ENCODE results near the gene RAB44.
"Not testable (repeated sequence)": the region's sequence is repeated elsewhere in the genome, so short reads cannot be mapped to it uniquely, and the experiment has no call there.

Gene RAB44

DNA sequence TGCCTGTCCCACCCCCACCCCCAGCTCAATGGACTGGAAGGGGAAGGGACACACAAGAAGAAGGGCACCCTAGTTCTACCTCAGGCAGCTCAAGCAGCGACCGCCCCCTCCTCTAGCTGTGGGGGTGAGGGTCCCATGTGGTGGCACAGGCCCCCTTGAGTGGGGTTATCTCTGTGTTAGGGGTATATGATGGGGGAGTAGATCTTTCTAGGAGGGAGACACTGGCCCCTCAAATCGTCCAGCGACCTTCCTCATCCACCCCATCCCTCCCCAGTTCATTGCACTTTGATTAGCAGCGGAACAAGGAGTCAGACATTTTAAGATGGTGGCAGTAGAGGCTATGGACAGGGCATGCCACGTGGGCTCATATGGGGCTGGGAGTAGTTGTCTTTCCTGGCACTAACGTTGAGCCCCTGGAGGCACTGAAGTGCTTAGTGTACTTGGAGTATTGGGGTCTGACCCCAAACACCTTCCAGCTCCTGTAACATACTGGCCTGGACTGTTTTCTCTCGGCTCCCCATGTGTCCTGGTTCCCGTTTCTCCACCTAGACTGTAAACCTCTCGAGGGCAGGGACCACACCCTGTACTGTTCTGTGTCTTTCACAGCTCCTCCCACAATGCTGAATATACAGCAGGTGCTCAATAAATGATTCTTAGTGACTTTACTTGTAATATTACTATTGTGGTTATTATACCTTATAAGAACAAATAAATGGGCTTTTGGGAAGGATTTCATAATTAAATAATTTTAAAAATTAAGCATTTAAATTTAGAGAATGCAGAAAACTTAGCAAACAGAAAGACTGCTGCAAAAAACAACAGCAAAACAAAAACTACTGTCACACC, 10.7 kb upstream of the RAB44 start:
- DNase-seq, result peak in 1 of 2 donors; percentile 10

- no peak for DNase-seq
These were observed 9.4 kb upstream of the RAB44 start for GRCh38 chr6:36688063-36688738.

DNA sequence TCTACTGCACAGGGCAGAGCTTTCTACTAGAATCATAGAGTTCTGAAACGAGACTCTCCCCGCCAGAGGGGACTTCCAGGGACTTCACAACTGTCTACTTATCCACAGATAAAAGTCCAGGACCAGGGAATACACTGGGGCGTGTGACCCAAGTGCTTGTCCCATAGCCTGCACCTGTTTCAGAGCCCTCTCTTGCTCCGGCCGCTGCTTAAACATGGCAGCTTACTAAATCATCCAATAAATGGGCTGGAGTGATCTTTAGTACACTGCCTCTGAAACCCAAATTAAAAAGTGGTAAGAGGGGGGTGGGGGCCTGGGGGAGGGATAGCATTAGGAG, 8.9 kb upstream of the RAB44 start:
- DNase-seq, result no peak

- DNase-seq, result no peak
These were observed 6.6 kb upstream of the RAB44 start for GRCh38 chr6:36691011-36691410.

DNA sequence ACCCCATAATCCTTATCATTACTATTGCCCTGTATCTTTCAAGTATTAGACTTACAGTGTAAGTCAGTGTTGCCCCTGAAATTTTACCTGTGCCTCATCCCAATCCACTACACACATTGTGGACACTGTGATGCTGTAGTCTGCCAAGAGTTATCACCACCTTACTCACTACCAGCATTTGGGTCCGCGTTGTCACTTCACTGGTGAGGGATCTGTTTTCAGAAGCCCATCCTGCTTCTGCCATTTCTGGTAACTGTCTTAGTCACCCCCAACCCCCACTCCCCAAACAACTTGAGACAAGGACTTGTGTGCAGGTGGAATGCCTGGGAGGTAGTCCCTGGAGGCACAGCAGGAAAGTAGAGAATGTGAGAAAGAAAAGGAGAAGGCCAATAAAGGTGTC, 6.0 kb upstream of the RAB44 start:
- DNase-seq, result no peak

- DNase-seq, result peak; percentile 58 to 81
These were observed 5.4 kb upstream of the RAB44 start for GRCh38 chr6:36692220-36692619.

DNA sequence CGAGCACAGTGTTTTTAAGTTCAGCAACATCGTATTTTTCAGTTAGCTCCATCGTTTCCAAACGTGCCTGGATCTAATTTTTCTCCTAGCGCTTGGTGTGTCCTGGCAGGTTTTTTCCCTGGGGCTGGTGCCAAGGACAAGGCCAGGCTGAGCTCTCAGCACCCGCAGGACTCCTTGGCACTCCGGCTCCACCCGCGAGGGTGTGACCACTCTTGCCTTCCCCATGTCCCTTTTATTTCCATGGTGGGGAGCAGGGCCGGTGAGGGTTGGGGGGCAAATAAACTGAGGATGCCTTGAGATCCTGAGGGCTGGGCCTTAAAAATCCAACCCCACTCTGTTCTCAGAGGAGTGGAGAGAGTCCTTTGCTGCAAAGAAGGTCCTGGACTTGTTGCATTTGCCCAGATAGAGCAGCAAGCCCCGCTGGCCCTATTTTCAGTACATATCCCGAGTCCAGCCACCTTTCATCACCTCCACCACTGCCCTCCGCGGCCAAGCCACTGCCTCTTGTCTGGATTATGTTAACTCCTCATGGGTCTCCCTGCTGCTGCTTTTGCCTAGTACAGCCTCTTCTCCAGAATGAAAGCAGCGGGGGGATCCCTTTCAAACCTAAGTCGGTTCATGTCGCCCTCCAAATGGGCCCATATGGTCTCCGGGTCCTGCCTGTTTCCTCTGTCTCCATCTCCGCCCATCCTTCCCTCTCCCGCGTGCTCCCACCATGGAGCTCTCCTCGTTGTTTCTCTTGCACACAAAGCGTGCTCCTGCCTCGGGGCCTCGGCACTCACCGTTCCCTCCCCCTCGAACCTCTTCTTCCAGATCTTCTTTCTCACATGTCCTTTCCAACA, 4.5 kb upstream of the RAB44 start:
- DNase-seq, result no peak

DNA sequence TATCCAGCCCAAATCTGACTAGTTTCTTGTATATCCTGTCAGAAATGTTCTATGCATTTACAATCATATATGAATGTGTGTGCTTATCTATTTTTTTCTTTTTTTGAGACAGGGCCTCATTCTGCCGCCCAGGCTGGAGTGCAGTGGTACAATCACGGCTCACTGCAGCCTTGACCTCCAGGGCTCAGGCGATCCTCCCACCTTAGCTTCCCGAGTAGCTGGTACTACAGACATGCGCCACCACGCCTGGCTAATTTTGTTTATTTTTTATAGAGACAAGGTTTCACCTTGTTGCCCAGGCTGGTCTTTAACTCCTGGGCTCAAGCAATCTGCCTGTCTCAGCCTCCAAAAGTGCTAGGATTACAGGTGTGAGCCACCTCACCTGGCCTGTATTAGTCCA, 3.0 kb upstream of the RAB44 start:
- no peak for DNase-seq

DNA sequence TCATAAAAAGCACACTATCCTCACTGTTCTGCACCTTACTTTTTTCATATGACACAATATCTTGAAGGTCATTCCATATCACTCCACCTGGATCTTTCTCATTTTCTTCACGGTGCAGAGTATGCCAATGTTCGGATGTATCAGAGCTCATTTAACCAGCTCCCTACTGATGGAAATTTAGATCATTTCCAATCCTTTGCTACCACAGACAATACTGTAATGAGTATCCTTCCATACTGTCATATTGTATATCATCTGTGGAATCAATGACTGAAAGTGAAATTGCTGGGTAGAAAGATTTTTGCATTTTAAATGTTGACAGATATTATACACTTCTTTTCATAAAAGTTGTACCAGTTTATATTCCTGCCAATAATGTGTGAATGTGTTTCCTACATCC, 2.2 kb upstream of the RAB44 start:
- no peak for DNase-seq

GRCh38 chr6:36698196-36698595, 570 bp downstream of the RAB44 start:
- no peak for DNase-seq

DNA sequence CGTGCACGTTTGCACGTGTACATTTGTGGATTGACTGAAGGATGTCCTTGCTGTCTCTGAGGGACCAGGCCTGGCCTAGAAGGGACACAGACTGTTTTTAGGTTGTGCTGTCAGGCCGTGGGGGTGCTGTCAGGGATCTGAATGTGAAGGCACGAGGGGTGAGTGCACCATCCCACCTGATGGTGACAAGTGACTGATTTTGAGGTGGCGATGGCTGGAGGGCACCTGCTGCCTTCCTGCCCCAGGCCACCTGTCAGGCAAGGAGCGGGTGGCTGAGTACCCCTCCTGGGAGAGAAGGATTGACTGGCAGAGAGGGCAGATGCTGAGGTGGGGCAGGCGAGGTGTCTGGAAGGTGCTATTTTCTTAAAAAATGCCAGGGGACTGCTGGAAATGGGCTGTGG, 1.2 kb downstream of the RAB44 start:
- DNase-seq, result no peak

DNA sequence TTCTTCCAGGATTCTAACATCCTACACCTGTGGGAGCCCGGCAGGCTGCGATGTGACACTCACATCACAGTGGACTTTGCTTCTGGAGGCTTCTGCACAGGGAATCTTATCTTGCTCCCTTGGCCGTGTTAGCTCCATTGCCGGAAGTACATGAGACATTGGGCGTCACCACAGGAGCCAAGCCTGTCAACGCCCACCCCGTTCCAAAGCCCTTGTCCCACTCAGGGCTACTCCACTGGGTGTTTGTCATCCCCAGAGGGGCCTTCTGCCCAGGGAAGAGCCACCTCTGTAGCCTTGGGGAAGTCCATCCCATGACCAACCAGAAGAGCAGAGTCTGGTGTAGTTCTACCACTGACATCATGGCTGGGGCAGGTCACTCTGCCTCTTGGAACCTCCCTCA, 1.7 kb downstream of the RAB44 start:
- no peak for DNase-seq

DNA sequence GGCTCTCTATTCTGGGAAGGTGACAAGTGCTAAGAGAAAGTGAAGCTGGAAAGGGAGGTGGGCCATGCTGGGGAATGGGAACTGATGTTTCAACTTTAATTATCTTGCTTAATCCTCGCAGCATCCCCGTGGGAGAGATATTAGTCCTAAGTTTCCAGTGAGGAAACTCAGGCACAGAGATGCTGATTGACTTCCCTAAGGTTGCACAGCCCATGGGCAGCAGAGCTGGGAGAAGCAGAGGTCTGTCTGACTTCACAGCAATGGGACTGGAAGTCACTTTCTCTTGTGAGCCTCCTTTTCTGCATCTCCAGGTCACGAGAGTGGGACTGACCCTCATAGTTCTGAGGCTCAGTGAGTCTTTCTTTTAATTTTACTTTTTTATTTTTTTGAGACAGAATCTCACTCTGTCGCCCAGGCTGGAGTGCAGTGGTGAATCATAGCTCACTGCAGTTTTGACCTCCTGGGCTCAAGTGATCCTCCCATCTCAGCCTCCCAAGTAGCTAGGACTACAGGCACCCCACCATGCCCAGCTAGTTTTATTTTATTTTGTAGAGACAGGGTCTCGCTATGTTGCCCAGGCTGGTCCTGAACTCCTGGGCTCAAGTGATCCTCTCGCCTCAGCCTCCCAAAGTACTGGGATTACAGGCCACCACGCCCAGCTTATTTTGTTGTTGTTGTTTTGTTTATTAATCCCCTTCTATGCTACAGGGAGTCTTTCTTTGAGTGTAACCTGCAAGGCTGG, 2.6 kb downstream of the RAB44 start:
- DNase-seq, result no peak

- DNase-seq, result no peak
These were observed 3.2 kb downstream of the RAB44 start for GRCh38 chr6:36700831-36701230.

DNA sequence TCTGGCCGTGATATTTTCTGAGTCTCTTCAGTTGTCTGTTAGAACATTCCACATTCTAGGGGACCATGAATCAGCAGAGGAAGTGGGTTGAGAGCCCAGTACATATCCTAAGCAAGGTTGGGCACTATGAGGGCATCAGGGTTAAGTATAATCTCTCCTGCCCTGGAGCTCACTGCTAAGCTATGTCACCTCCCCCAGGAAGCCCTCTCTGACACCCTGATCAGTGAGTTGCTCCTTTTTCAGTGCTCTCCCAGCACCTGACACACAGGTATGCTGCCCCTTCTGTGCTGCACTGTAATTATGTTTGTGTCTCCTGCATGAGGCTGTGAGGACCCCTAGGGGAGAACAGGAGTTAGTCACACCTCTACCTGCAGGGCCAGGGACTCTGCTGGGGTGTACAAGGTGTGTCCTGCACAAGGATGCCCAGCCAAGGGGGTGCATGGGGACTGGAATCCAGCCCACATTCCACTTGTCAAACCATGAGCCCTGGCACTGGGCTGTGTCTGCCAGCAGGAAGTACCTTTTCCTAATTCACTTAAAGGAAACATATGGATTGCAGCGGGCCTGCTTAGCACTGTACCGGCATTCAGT, 3.9 kb downstream of the RAB44 start:
- peak in 1 of 2 donors; percentile 29 for DNase-seq

GRCh38 chr6:36702656-36703055, 5.0 kb downstream of the RAB44 start:
- DNase-seq, result no peak

- DNase-seq, result no peak
These were observed 5.5 kb downstream of the RAB44 start for GRCh38 chr6:36703081-36703606.

DNA sequence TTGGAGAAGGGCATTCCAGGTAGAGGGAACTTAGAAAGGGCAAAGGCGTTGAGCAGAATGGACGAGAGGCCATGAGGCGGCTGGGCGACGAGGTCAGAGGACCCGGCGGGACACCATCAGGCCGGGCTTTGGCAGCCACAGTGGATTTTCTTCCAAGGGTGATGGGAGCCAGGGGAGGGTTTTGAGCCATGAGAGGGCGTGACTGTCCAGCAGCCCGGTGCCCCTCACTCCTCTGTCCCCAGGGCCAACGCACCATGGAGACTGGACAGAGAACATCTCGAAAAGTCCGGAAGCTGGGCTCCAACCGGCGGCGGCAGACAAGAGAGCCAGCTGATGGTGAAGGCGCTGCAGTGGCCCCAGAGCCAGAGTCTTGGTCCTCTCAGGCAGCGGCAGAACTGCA, 6.4 kb downstream of the RAB44 start:
- no peak for DNase-seq

GRCh38 chr6:36704961-36705577, 7.4 kb downstream of the RAB44 start:
- DNase-seq, result not testable (repeated sequence)

GRCh38 chr6:36706339-36706738, 8.7 kb downstream of the RAB44 start:
- DNase-seq, result no peak

- no peak for DNase-seq
These were observed 15.2 kb downstream of the RAB44 start for GRCh38 chr6:36712816-36713215.

DNA sequence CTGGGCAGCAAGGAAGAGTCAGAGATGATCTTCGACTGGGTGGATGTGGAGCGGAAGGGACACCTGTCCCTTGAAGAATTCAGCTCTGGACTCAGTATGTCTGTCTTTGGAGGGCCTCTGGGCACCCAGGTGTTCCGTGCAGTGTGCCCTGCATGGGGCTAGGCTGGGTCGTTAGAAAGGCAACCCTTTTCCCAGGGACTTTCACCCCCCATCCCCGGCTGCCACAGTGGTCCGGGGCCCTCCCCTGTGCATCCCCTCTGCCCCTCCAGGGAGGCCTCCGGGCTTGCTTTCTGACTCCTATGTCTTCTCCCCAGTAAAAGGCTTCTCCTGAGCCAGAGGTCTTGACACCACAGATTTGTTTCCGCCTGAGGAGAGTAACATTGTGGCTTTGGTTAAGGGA, 16.2 kb downstream of the RAB44 start:
- DNase-seq, result no peak
